ENCODE measurements around the gene ICE1. TPM values are rescaled to one million over a fixed set of nuclear protein-coding genes. Genes with fewer than 3 reads are reported as not detected.

Gene ICE1
- total and polyA plus RNA-seq, 3 donors from 2014 or later: 13.8 to 35.6 (median 34.5) TPM

GRCh38 chr5:5454391-5454790, 31.9 kb downstream of the ICE1 start:
- TF ChIP-seq, protein P1, sequence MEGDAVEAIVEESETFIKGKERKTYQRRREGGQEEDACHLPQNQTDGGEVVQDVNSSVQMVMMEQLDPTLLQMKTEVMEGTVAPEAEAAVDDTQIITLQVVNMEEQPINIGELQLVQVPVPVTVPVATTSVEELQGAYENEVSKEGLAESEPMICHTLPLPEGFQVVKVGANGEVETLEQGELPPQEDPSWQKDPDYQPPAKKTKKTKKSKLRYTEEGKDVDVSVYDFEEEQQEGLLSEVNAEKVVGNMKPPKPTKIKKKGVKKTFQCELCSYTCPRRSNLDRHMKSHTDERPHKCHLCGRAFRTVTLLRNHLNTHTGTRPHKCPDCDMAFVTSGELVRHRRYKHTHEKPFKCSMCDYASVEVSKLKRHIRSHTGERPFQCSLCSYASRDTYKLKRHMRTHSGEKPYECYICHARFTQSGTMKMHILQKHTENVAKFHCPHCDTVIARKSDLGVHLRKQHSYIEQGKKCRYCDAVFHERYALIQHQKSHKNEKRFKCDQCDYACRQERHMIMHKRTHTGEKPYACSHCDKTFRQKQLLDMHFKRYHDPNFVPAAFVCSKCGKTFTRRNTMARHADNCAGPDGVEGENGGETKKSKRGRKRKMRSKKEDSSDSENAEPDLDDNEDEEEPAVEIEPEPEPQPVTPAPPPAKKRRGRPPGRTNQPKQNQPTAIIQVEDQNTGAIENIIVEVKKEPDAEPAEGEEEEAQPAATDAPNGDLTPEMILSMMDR (IDR thresholded peaks at IDR 0.05): no peak
- no peak for TF ChIP-seq POLR2A (IDR thresholded peaks at IDR 0.05)
- Histone ChIP-seq H3K4me3 (no peak overlapping the region), H3K27me3 (no peaks in the 10 kb centered on the region), H3K27ac (no peak overlapping the region), H3K4me1 (no peaks in the 10 kb centered on the region), H3K9me3 (no peaks in the 10 kb centered on the region), H3K36me3 (ENCODE audit: low read depth, missing control alignments) (no peaks in the 10 kb centered on the region)
- no peak for DNase-seq
- WGBS, 2 donors: 94 to 95% methylated on average over 5 of the region's 5 CpGs
- intact Hi-C loops (cut with DNase I; ENCODE audit: low total_unique reads): no loop called here

GRCh38 chr5:5456858-5457257, 34.4 kb downstream of the ICE1 start:
- Histone ChIP-seq H3K36me3 (ENCODE audit: low read depth, missing control alignments) (no peaks in the 10 kb centered on the region), H3K9me3 (no peaks in the 10 kb centered on the region), H3K27ac (no peak overlapping the region), H3K27me3 (no peaks in the 10 kb centered on the region), H3K4me1 (no peaks in the 10 kb centered on the region), H3K4me3 (no peak overlapping the region)
- TF ChIP-seq, protein P1 (IDR thresholded peaks at IDR 0.05): no peak
- no peak for TF ChIP-seq POLR2A (IDR thresholded peaks at IDR 0.05)
- WGBS, 2 donors: 82 to 90% methylated on average over 5 of the region's 5 CpGs
- intact Hi-C loops (cut with DNase I; ENCODE audit: low total_unique reads): no loop called here
- DNase-seq: no peak

DNA sequence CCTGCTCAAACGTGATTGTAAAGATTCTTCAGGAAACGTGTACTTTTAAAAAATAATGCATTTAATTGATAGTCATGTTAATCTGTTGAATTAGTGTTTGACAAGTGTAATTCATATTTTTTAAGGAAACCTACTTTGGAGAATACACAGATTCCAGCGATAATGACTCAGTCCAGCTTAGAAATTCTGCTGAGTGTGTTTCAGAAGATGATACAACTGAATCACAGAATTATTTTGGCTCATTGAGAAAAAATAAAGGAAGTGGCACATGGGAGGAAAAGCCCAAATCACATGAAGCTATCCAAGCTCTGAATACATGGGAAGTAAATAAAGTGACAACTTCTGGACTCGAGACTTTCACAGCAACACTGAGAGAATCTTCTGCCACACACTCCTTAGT, 37.8 kb downstream of the ICE1 start:
- 90 to 92% methylated on average over 4 of the region's 4 CpGs for WGBS, 2 donors
- no peak for DNase-seq
- intact Hi-C loops (cut with DNase I; ENCODE audit: low total_unique reads): no loop called here

DNA sequence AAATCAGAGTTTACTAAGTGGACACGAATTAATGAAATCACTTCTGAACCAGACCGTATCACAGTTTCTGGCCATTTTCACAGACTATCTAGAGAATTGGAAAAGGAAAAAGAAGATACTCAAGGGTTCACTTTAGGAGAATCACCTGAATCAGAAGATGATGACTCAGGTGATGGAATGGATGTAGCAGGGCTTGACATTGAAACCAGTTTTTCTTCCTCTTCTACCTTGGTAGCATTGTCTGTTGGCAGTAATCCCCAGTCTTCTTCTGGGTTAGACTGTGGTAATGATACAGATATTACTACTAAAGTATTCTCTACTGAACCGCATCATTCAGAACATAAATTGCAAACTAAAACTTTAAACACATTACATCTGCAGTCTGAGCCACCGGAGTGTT, 38.5 kb downstream of the ICE1 start:
- Histone ChIP-seq H3K9me3 (no peaks in the 10 kb centered on the region), H3K4me3 (no peak overlapping the region), H3K36me3 (ENCODE audit: low read depth, missing control alignments) (no peaks in the 10 kb centered on the region), H3K27me3 (no peaks in the 10 kb centered on the region), H3K27ac (no peak overlapping the region), H3K4me1 (no peaks in the 10 kb centered on the region)
- TF ChIP-seq POLR2A (IDR thresholded peaks at IDR 0.05): no peak
- TF ChIP-seq, protein P1 (IDR thresholded peaks at IDR 0.05): no peak
- no peak for DNase-seq
- 92 to 96% methylated on average over 4 of the region's 4 CpGs for WGBS, 2 donors
- intact Hi-C loops (cut with DNase I; ENCODE audit: low total_unique reads): no loop called here

More for the DNA sequence above, 37.8 kb downstream of the ICE1 start:
- Histone ChIP-seq H3K9me3 (no peaks in the 10 kb centered on the region), H3K27me3 (no peaks in the 10 kb centered on the region), H3K4me1 (no peaks in the 10 kb centered on the region), H3K36me3 (ENCODE audit: low read depth, missing control alignments) (no peaks in the 10 kb centered on the region), H3K27ac (no peak overlapping the region), H3K4me3 (no peak overlapping the region)
- TF ChIP-seq, protein P1 (IDR thresholded peaks at IDR 0.05): no peak
- no peak for TF ChIP-seq POLR2A (IDR thresholded peaks at IDR 0.05)

- Histone ChIP-seq H3K4me3 (no peak overlapping the region), H3K9me3 (no peaks in the 10 kb centered on the region), H3K27ac (no peak overlapping the region), H3K27me3 (no peaks in the 10 kb centered on the region), H3K36me3 (ENCODE audit: low read depth, missing control alignments) (no peaks in the 10 kb centered on the region), H3K4me1 (no peaks in the 10 kb centered on the region)
- intact Hi-C loops (cut with DNase I; ENCODE audit: low total_unique reads): no loop called here
- no peak for DNase-seq
- TF ChIP-seq, protein P1 (IDR thresholded peaks at IDR 0.05): no peak
- TF ChIP-seq POLR2A (IDR thresholded peaks at IDR 0.05): no peak
- 89 to 93% methylated on average over 17 to 18 of the region's 18 CpGs for WGBS, 2 donors
These were observed 41.7 kb downstream of the ICE1 start for GRCh38 chr5:5464036-5464715.

All from testis (tissue), 3 donors.